Naive thymus-derived CD4-positive, alpha-beta T cell (primary cell): ENCODE measurements around the gene HYLS1. TPM values are rescaled to one million over a fixed set of nuclear protein-coding genes. Genes with fewer than 3 reads are reported as not detected.

ENCODE experiments used
- ATAC-seq: fragments of 150-1000 bp; cut with Tn5 transposase; 2 replicates; pipeline ENCODE4 v1.10.0; 2021; ENCODE audit warnings: mild to moderate bottlenecking, moderate library complexity
- CTCF ChIA-PET: fragments of 350-600 bp; sonication (Branson Sonifier 250); formaldehyde crosslinking; loops from one replicate; lab custom pipeline; 2021; ENCODE audit warnings: antibody characterized with exemption; lab: Charles Lee
- POLR2A ChIA-PET: fragments of 350-600 bp; sonication (Branson Sonifier 250); formaldehyde crosslinking; loops from one replicate; lab custom pipeline; 2021; ENCODE audit warnings: antibody characterized with exemption, inconsistent platforms; lab: Charles Lee
- DNase-seq, 9 donors: peaks; one replicate each; pipeline versions ENCODE4 v3.0.0 to v3.0.0-alpha.2; 2020 to 2022; ENCODE audit warnings: mixed read lengths in 1 of 9
- H3K27ac ChIP-seq: one replicate; pipeline ENCODE4 v1.7.0; 2013; ENCODE audit warnings: mild to moderate bottlenecking, low read depth, low read length, moderate library complexity
- H3K27me3 ChIP-seq, 2 donors: one replicate each; pipeline ENCODE4 v1.7.0; 2013; ENCODE audit warnings: low read length in 2 of 2, mild to moderate bottlenecking in 2 of 2, moderate library complexity in 2 of 2; ENCODE audit not compliant: control insufficient read depth in 2 of 2, insufficient read depth in 2 of 2
- H3K36me3 ChIP-seq, 3 experiments: 1 replicate in 2 of 3; 2 replicates in 1 of 3; pipeline ENCODE4 v1.7.0; 2013; ENCODE audit warnings: low read length in 3 of 3, mild to moderate bottlenecking in 3 of 3, moderate library complexity in 1 of 3; ENCODE audit not compliant: insufficient read depth in 3 of 3, control insufficient read depth in 2 of 3
- H3K4me1 ChIP-seq, 2 donors: one replicate each; pipeline ENCODE4 v1.7.0; 2013; ENCODE audit warnings: low read length in 2 of 2, mild to moderate bottlenecking in 2 of 2, moderate library complexity in 1 of 2; ENCODE audit not compliant: control insufficient read depth in 2 of 2, insufficient read depth in 2 of 2
- H3K4me3 ChIP-seq: 2 replicates; pipeline ENCODE4 v1.7.0; 2013; ENCODE audit warnings: mild to moderate bottlenecking, low read length
- H3K9me3 ChIP-seq, 3 experiments: 1 replicate in 2 of 3; 2 replicates in 1 of 3; pipeline ENCODE4 v1.7.0; 2013; ENCODE audit warnings: low read length in 3 of 3; ENCODE audit not compliant: control insufficient read depth in 2 of 3
- H3K27ac Mint-ChIP-seq, 9 donors: one replicate each; pipeline ENCODE4 v1.8.0; 2020 to 2022; ENCODE audit warnings: mixed read lengths in 9 of 9, mild to moderate bottlenecking in 8 of 9, moderate library complexity in 5 of 9, inconsistent platforms in 2 of 9
- H3K27me3 Mint-ChIP-seq, 5 donors: one replicate each; pipeline ENCODE4 v1.8.0; 2021 to 2022; ENCODE audit warnings: mixed read lengths in 5 of 5, mild to moderate bottlenecking in 1 of 5
- H3K36me3 Mint-ChIP-seq, 5 donors: one replicate each; pipeline ENCODE4 v1.8.0; 2020 to 2022; ENCODE audit warnings: mixed read lengths in 5 of 5, mild to moderate bottlenecking in 3 of 5, inconsistent platforms in 1 of 5
- H3K4me1 Mint-ChIP-seq, 7 donors: one replicate each; pipeline ENCODE4 v1.8.0; 2020 to 2022; ENCODE audit warnings: mixed read lengths in 7 of 7, mild to moderate bottlenecking in 3 of 7, inconsistent platforms in 1 of 7
- H3K4me3 Mint-ChIP-seq, 10 donors: one replicate each; pipeline ENCODE4 v1.8.0; 2020 to 2022; ENCODE audit warnings: mild to moderate bottlenecking in 10 of 10, mixed read lengths in 10 of 10, moderate library complexity in 6 of 10, inconsistent platforms in 2 of 10
- H3K9me3 Mint-ChIP-seq, 11 donors: one replicate each; pipeline ENCODE4 v1.8.0; 2020 to 2022; ENCODE audit warnings: mixed read lengths in 11 of 11, mild to moderate bottlenecking in 4 of 11, inconsistent platforms in 1 of 11, moderate library complexity in 1 of 11
- intact Hi-C, 2 donors: fragments of 100-400 bp; cut with micrococcal nuclease; formaldehyde crosslinking; loops; one replicate each; pipeline ENCODE4 v1.15.1; 2023
- polyA plus RNA-seq, 2 donors: library from polyadenylated mRNA; unstranded; fragments of 300-500 nt; fragmentation: Illumina TruSeq; gene quantifications; one replicate each; pipeline ENCODE4 v1.2.3, GENCODE V29; 2021
- total RNA-seq, 6 experiments: library from RNA in 5 of 6; stranded (reverse) in 5 of 6; gene quantifications; 1 replicate in 5 of 6; 2 replicates in 1 of 6; pipeline ENCODE4 v1.2.3 and lab custom pipeline; 2021 to 2026

HYLS1 gene
- total and polyA plus RNA-seq, 7 experiments from 2014 or later, result 2.7 to 13.1 (median 8.0) TPM

DNA sequence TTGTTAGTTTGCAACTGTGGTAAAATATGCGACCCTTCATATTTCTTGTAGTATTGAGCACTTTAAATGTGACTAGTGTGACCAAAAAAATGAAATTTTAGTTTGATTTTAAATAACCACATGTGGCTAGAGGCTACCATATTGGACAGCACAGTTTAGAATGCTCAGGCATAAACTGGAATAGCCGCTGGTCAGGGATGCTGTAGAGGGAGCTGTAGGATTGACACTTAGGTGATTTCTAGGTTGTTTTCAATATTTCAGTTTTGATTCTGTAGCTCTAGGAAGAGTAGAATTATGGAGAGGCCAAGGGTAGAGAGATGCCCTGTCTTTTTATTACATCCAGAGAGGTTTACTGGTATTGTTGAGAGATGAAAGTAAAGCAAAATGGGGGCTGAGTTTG, 47.6 kb downstream of the HYLS1 start:
- no peaks in the 10 kb centered on the region for H3K9me3 ChIP-seq
- DNase-seq (no peak), ATAC-seq (no peak)
- H3K36me3 ChIP-seq, result no peaks in the 10 kb centered on the region
- Mint-ChIP-seq H3K9me3 (peaks cover 0 to 3% (median 0%) of the 10 kb centered on the region in 11 donors), H3K4me3 (no peak overlapping the region), H3K27me3 (peaks cover 0 to 10% (median 4%) of the 10 kb centered on the region in 5 donors), H3K27ac (no peak overlapping the region), H3K36me3 (no peaks in the 10 kb centered on the region), H3K4me1 (peaks cover 0 to 13% (median 8%) of the 10 kb centered on the region in 7 donors)
- no peaks in the 10 kb centered on the region for H3K4me1 ChIP-seq
- H3K27ac ChIP-seq, result no peak overlapping the region
- intact Hi-C loops, result no loop called here
- ChIA-PET POLR2A (no interaction called here), CTCF (no interaction called here)
- no peaks in the 10 kb centered on the region for H3K27me3 ChIP-seq
- H3K4me3 ChIP-seq, result no peak overlapping the region

DNA sequence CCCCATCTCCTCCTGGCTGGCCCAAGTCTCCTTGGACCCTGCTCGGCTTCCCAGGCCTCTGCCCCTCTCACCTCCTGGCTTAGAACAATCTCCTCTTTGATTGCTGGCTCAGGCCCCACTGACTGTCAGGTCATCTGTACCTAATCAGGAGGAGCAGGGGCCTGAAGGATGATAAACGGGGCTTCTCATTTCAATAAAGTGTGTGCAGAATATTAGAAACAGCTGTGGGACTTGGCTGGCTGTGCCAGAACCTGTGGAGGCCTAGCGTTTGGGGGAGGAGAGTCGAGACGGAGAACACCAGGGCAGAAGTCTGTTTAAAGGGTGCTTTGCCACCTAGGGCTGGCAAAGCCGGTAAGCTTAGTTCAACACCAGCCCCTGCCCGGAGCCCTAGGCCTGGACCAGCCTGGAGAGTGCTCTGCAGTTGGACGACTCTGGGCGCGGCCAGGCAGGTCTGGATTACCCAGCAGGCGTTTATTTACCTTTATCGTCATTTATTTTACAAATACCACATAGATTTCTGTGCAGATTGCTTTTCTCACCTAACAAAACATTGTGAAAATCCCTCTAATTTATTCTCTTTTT, 48.2 kb downstream of the HYLS1 start:
- Mint-ChIP-seq H3K9me3 (peaks cover 0 to 3% (median 0%) of the 10 kb centered on the region in 11 donors), H3K4me3 (no peak overlapping the region), H3K27ac (no peak overlapping the region), H3K36me3 (no peaks in the 10 kb centered on the region), H3K4me1 (peaks cover 0 to 13% (median 8%) of the 10 kb centered on the region in 7 donors), H3K27me3 (peaks cover 0 to 9% (median 4%) of the 10 kb centered on the region in 5 donors)
- no peak for DNase-seq
- intact Hi-C loops, result no loop called here
- CTCF ChIA-PET, result no interaction called here
- Histone ChIP-seq H3K4me3 (no peak overlapping the region), H3K27me3 (no peaks in the 10 kb centered on the region), H3K27ac (no peak overlapping the region), H3K4me1 (no peaks in the 10 kb centered on the region), H3K9me3 (no peaks in the 10 kb centered on the region), H3K36me3 (no peaks in the 10 kb centered on the region)
- POLR2A ChIA-PET, result no interaction called here
- ATAC-seq, result no peak

DNA sequence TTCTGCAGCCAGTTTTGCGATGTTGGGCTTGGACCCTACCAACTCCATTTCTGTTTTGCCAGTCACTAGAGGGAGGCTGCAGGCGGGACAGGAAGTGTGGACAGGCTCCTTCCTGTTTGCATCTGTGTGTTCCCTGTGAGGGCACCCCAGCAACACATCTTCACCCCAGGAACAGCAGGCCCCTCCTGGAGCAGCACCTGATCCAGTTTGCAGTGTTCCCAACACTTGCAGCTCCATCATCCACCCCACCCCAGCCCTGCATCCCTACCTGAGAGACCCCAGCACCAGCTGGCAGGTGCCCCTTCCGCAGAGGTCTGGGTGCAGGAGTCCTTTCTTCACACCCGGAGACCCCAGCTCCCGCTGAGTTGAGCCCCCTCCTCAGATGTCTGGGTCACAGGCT, 51.0 kb downstream of the HYLS1 start:
- ChIA-PET CTCF (interaction anchor here (1.0 to 1.4 kb wide), 3 partner anchors 20 to 267 kb away, joined by 3 to 9 read pairs (median 3); no protein-coding TSS in a partner anchor), POLR2A (no interaction called here)
- no peaks in the 10 kb centered on the region for H3K36me3 Mint-ChIP-seq
- Histone ChIP-seq H3K36me3 (no peaks in the 10 kb centered on the region), H3K27ac (no peak overlapping the region), H3K9me3 (no peaks in the 10 kb centered on the region), H3K27me3 (no peaks in the 10 kb centered on the region), H3K4me3 (no peak overlapping the region), H3K4me1 (no peaks in the 10 kb centered on the region)
- no peak for ATAC-seq
- DNase-seq, result peak in 1 of 9 donors; percentile 19
- H3K4me3 Mint-ChIP-seq, result no peak overlapping the region
- H3K27me3 Mint-ChIP-seq, result peaks cover 0 to 1% (median 0%) of the 10 kb centered on the region in 5 donors
- peaks cover 0 to 3% (median 0%) of the 10 kb centered on the region in 11 donors for H3K9me3 Mint-ChIP-seq
- intact Hi-C loops, result no loop called here
- H3K4me1 Mint-ChIP-seq, result peaks cover 7 to 21% (median 16%) of the 10 kb centered on the region in 7 donors
- peak overlapping the region in 3 of 9 donors; percentile 4 to 52 (median 12) for H3K27ac Mint-ChIP-seq

DNA sequence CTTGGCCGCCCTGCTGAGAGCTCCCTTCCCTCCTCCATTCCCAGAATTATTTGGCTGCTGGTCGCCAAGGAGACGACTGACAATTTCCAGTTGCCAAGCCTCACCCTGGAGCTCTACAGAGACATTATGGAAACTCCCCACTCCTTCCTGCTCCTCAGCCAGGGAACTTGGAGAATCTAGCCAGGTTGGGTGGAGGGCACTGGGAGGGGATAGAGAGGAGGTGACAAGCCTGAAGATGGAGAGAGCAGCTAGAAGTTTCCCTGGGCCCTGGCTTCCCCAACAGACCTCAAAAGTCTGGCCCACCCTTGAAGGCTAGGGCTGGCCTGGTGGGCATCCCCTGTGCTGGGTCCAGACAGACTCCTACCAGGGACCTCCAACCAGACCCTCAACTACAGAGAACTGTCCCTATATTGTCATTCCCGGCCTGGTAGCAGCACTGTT, 51.6 kb downstream of the HYLS1 start:
- H3K9me3 ChIP-seq, result no peaks in the 10 kb centered on the region
- no peak overlapping the region for H3K4me3 ChIP-seq
- intact Hi-C loops, result no loop called here
- no peaks in the 10 kb centered on the region for H3K4me1 ChIP-seq
- ChIA-PET CTCF (interaction anchor here (1.0 to 1.4 kb wide), 3 partner anchors 21 to 266 kb away, joined by 3 to 9 read pairs (median 3); no protein-coding TSS in a partner anchor), POLR2A (no interaction called here)
- ATAC-seq (no peak), DNase-seq (peak in 1 of 9 donors; percentile 13)
- Mint-ChIP-seq H3K36me3 (no peaks in the 10 kb centered on the region), H3K27me3 (no peaks in the 10 kb centered on the region), H3K9me3 (peaks cover 0 to 3% (median 0%) of the 10 kb centered on the region in 11 donors), H3K4me1 (peaks cover 7 to 21% (median 16%) of the 10 kb centered on the region in 7 donors), H3K27ac (peak overlapping the region in 1 of 9 donors; percentile 62), H3K4me3 (no peak overlapping the region)
- no peaks in the 10 kb centered on the region for H3K36me3 ChIP-seq
- no peaks in the 10 kb centered on the region for H3K27me3 ChIP-seq
- no peak overlapping the region for H3K27ac ChIP-seq

DNA sequence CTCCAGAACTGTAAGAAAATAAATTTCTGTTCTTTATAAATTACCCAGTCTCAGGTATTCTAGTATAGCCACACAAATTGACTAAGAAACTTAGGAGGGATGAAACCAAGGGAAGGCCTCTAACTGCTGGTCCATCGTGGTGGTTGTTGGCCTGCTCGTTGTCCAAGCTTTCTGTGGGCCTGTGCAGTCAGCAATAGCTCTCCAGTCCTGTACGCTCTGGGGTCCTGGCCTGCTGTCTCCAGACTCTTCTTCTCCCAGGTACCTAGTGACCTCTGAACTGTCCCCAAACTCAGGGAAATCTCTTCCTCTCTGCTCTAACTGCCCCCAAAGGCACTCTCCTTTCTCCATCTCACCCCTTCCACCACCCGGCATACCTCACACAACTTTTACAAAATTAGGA, 52.7 kb downstream of the HYLS1 start:
- H3K4me3 ChIP-seq, result no peak overlapping the region
- intact Hi-C loops, result no loop called here
- Mint-ChIP-seq H3K27me3 (no peaks in the 10 kb centered on the region), H3K9me3 (peaks cover 0 to 3% (median 0%) of the 10 kb centered on the region in 11 donors), H3K27ac (no peak overlapping the region), H3K36me3 (no peaks in the 10 kb centered on the region), H3K4me1 (peaks cover 7 to 21% (median 16%) of the 10 kb centered on the region in 7 donors), H3K4me3 (no peak overlapping the region)
- no peak overlapping the region for H3K27ac ChIP-seq
- ChIA-PET POLR2A (no interaction called here), CTCF (interaction anchor here (0.6 to 2.2 kb wide), 7 partner anchors 8 to 540 kb away, joined by 3 to 6 read pairs (median 4); no protein-coding TSS in a partner anchor)
- H3K4me1 ChIP-seq, result no peaks in the 10 kb centered on the region
- no peaks in the 10 kb centered on the region for H3K27me3 ChIP-seq
- H3K36me3 ChIP-seq, result no peaks in the 10 kb centered on the region
- DNase-seq (no peak), ATAC-seq (no peak)
- H3K9me3 ChIP-seq, result no peaks in the 10 kb centered on the region

- no peak for DNase-seq
- no peak overlapping the region for H3K27ac Mint-ChIP-seq
- no peaks in the 10 kb centered on the region for H3K27me3 ChIP-seq
- ChIA-PET CTCF (interaction anchor here (0.6 to 3.4 kb wide), 7 partner anchors 9 to 253 kb away, joined by 3 to 30 read pairs (median 4); no protein-coding TSS in a partner anchor), POLR2A (no interaction called here)
- no peaks in the 10 kb centered on the region for H3K4me1 ChIP-seq
- H3K9me3 ChIP-seq, result no peaks in the 10 kb centered on the region
- no peaks in the 10 kb centered on the region for H3K36me3 Mint-ChIP-seq
- H3K4me3 Mint-ChIP-seq, result no peak overlapping the region
- no peak overlapping the region for H3K27ac ChIP-seq
- peaks cover 7 to 21% (median 16%) of the 10 kb centered on the region in 7 donors for H3K4me1 Mint-ChIP-seq
- intact Hi-C loops, result no loop called here
- H3K4me3 ChIP-seq, result no peak overlapping the region
- H3K9me3 Mint-ChIP-seq, result peaks cover 0 to 3% (median 0%) of the 10 kb centered on the region in 11 donors
- H3K36me3 ChIP-seq, result no peaks in the 10 kb centered on the region
- no peak for ATAC-seq
- H3K27me3 Mint-ChIP-seq, result no peaks in the 10 kb centered on the region
Measured at GRCh38 chr11:125941267-125941618, 53.8 kb downstream of the HYLS1 start.
